ENCODE data around the gene DSCAM.

The DSCAM gene

GRCh38 chr21:40634141-40634540 is 212.8 kb downstream of the DSCAM start:
- Mint-ChIP-seq H3K27ac (no peak overlapping the region), H3K4me3 (no peak overlapping the region), H3K36me3 (no peaks in the 10 kb centered on the region), H3K4me1 (no peaks in the 10 kb centered on the region), H3K27me3 (no peaks in the 10 kb centered on the region), H3K9me3 (peaks cover 0 to 4% of the 10 kb centered on the region in 2 donors)
- no peak for DNase-seq
- ATAC-seq (replicated peaks): no peak

- Mint-ChIP-seq H3K9me3 (peaks cover 0 to 4% of the 10 kb centered on the region in 2 donors), H3K4me1 (no peaks in the 10 kb centered on the region), H3K27ac (no peak overlapping the region), H3K27me3 (no peaks in the 10 kb centered on the region), H3K36me3 (no peaks in the 10 kb centered on the region), H3K4me3 (no peak overlapping the region)
- ATAC-seq (replicated peaks): no peak
- DNase-seq: no peak
These were observed 213.9 kb downstream of the DSCAM start for GRCh38 chr21:40633048-40633447.

GRCh38 chr21:40631211-40631610 is 215.7 kb downstream of the DSCAM start:
- Mint-ChIP-seq H3K4me3 (no peak overlapping the region), H3K36me3 (no peaks in the 10 kb centered on the region), H3K27ac (no peak overlapping the region), H3K27me3 (no peaks in the 10 kb centered on the region), H3K4me1 (no peaks in the 10 kb centered on the region), H3K9me3 (peaks cover 0 to 4% of the 10 kb centered on the region in 2 donors)
- ATAC-seq (replicated peaks): no peak
- no peak for DNase-seq

GRCh38 chr21:40625991-40626390 is 221.0 kb downstream of the DSCAM start:
- Mint-ChIP-seq H3K4me3 (no peak overlapping the region), H3K27ac (no peak overlapping the region), H3K36me3 (no peaks in the 10 kb centered on the region), H3K4me1 (no peaks in the 10 kb centered on the region), H3K9me3 (peaks cover 2 to 4% of the 10 kb centered on the region in 2 donors), H3K27me3 (no peaks in the 10 kb centered on the region)
- ATAC-seq (replicated peaks) (no peak), DNase-seq (no peak)

- ATAC-seq (replicated peaks) (no peak), DNase-seq (no peak)
These were observed 223.4 kb downstream of the DSCAM start for GRCh38 chr21:40623528-40623927.

GRCh38 chr21:40622531-40622930 is 224.4 kb downstream of the DSCAM start:
- DNase-seq: no peak
- ATAC-seq (replicated peaks): no peak
- Mint-ChIP-seq H3K27me3 (no peaks in the 10 kb centered on the region), H3K36me3 (no peaks in the 10 kb centered on the region), H3K27ac (no peak overlapping the region), H3K4me3 (no peak overlapping the region), H3K4me1 (no peaks in the 10 kb centered on the region), H3K9me3 (peaks cover 0 to 4% of the 10 kb centered on the region in 2 donors)

More at GRCh38 chr21:40623528-40623927, 223.4 kb downstream of the DSCAM start:
- H3K36me3 Mint-ChIP-seq: no peaks in the 10 kb centered on the region
- H3K4me3 Mint-ChIP-seq: no peak overlapping the region
- no peaks in the 10 kb centered on the region for H3K4me1 Mint-ChIP-seq
- peaks cover 0 to 4% of the 10 kb centered on the region in 2 donors for H3K9me3 Mint-ChIP-seq
- no peak overlapping the region for H3K27ac Mint-ChIP-seq
- no peaks in the 10 kb centered on the region for H3K27me3 Mint-ChIP-seq

- no peak for ATAC-seq (replicated peaks)
- H3K36me3 Mint-ChIP-seq: no peaks in the 10 kb centered on the region
- no peak for DNase-seq
- H3K9me3 Mint-ChIP-seq: peaks cover 0 to 3% of the 10 kb centered on the region in 2 donors
- H3K27ac Mint-ChIP-seq: no peak overlapping the region
- no peaks in the 10 kb centered on the region for H3K27me3 Mint-ChIP-seq
- H3K4me1 Mint-ChIP-seq: no peaks in the 10 kb centered on the region
- H3K4me3 Mint-ChIP-seq: no peak overlapping the region
These were observed 226.4 kb downstream of the DSCAM start for GRCh38 chr21:40620386-40621145.

- H3K9me3 Mint-ChIP-seq: no peaks in the 10 kb centered on the region
- no peak overlapping the region for H3K4me3 Mint-ChIP-seq
- no peaks in the 10 kb centered on the region for H3K36me3 Mint-ChIP-seq
- no peaks in the 10 kb centered on the region for H3K27me3 Mint-ChIP-seq
- no peak for DNase-seq
- H3K4me1 Mint-ChIP-seq: no peaks in the 10 kb centered on the region
- ATAC-seq (replicated peaks): no peak
- no peak overlapping the region for H3K27ac Mint-ChIP-seq
These were observed 228.6 kb downstream of the DSCAM start for GRCh38 chr21:40618191-40618973.

- Mint-ChIP-seq H3K36me3 (no peaks in the 10 kb centered on the region), H3K9me3 (no peaks in the 10 kb centered on the region), H3K4me3 (no peak overlapping the region), H3K27me3 (no peaks in the 10 kb centered on the region), H3K4me1 (no peaks in the 10 kb centered on the region), H3K27ac (no peak overlapping the region)
- no peak for ATAC-seq (replicated peaks)
- DNase-seq: no peak
These were observed 230.6 kb downstream of the DSCAM start for GRCh38 chr21:40616377-40616704.

- DNase-seq (no peak), ATAC-seq (replicated peaks) (no peak)
- H3K4me3 Mint-ChIP-seq: no peak overlapping the region
- no peak overlapping the region for H3K27ac Mint-ChIP-seq
- H3K27me3 Mint-ChIP-seq: no peaks in the 10 kb centered on the region
- no peaks in the 10 kb centered on the region for H3K36me3 Mint-ChIP-seq
- H3K9me3 Mint-ChIP-seq: no peaks in the 10 kb centered on the region
- no peaks in the 10 kb centered on the region for H3K4me1 Mint-ChIP-seq
These were observed 231.2 kb downstream of the DSCAM start for GRCh38 chr21:40615505-40616376.

GRCh38 chr21:40613546-40614030 is 233.4 kb downstream of the DSCAM start:
- no peaks in the 10 kb centered on the region for H3K36me3 Mint-ChIP-seq
- no peak overlapping the region for H3K27ac Mint-ChIP-seq
- DNase-seq (no peak), ATAC-seq (replicated peaks) (no peak)
- no peaks in the 10 kb centered on the region for H3K27me3 Mint-ChIP-seq
- H3K4me3 Mint-ChIP-seq: no peak overlapping the region
- H3K4me1 Mint-ChIP-seq: no peaks in the 10 kb centered on the region
- H3K9me3 Mint-ChIP-seq: no peaks in the 10 kb centered on the region

GRCh38 chr21:40610345-40610744 is 236.6 kb downstream of the DSCAM start:
- no peak for ATAC-seq (replicated peaks)
- no peak for DNase-seq
- Mint-ChIP-seq H3K4me1 (no peaks in the 10 kb centered on the region), H3K27me3 (no peaks in the 10 kb centered on the region), H3K27ac (no peak overlapping the region), H3K4me3 (no peak overlapping the region), H3K36me3 (no peaks in the 10 kb centered on the region), H3K9me3 (peaks cover 3 to 4% of the 10 kb centered on the region in 2 donors)

GRCh38 chr21:40606341-40606740 is 240.6 kb downstream of the DSCAM start:
- peaks cover 5 to 14% of the 10 kb centered on the region in 2 donors for H3K9me3 Mint-ChIP-seq
- ATAC-seq (replicated peaks): no peak
- H3K4me1 Mint-ChIP-seq: no peaks in the 10 kb centered on the region
- DNase-seq: no peak
- no peaks in the 10 kb centered on the region for H3K27me3 Mint-ChIP-seq
- H3K27ac Mint-ChIP-seq: no peak overlapping the region
- no peak overlapping the region for H3K4me3 Mint-ChIP-seq
- no peaks in the 10 kb centered on the region for H3K36me3 Mint-ChIP-seq

- Mint-ChIP-seq H3K27ac (no peak overlapping the region), H3K9me3 (peaks cover 5 to 14% of the 10 kb centered on the region in 2 donors), H3K36me3 (no peaks in the 10 kb centered on the region), H3K4me3 (no peak overlapping the region), H3K27me3 (no peaks in the 10 kb centered on the region), H3K4me1 (no peaks in the 10 kb centered on the region)
- no peak for DNase-seq
- ATAC-seq (replicated peaks): no peak
These were observed 241.9 kb downstream of the DSCAM start for GRCh38 chr21:40605094-40605493.

All from stimulated activated naive B cell treated with anti-CD40 and anti-IgM and Interleukin-4, amounts not matched to agents 10 μg/mL and 1 μg/mL and 100 μg/mL, for 72 hours (primary cell).